B cell (primary cell): ENCODE measurements around the gene CFAP77. TPM values are rescaled to one million over a fixed set of nuclear protein-coding genes. Genes with fewer than 3 reads are reported as not detected.

Source experiments
- ATAC-seq: fragments of 200-7000 bp; cut with Tn5 transposase; one replicate; pipeline ENCODE4 v1.10.0; 2021; ENCODE audit warnings: low read depth, mild to moderate bottlenecking, moderate number of reproducible peaks, moderate library complexity
- CTCF ChIA-PET: fragments of 350-600 bp; sonication (Branson Sonifier 250); formaldehyde crosslinking; loops from one replicate; lab custom pipeline; 2021; ENCODE audit warnings: antibody characterized with exemption, inconsistent platforms; lab: Charles Lee
- POLR2A ChIA-PET: fragments of 350-600 bp; sonication (Branson Sonifier 250); formaldehyde crosslinking; loops from one replicate; lab custom pipeline; 2021; ENCODE audit warnings: antibody characterized with exemption; lab: Charles Lee
- DNase-seq: peaks from one replicate; pipeline ENCODE4 v3.0.0; 2013
- H2AFZ ChIP-seq: 2 replicates; pipeline ENCODE4 v1.6.1; 2012; ENCODE audit warnings: mild to moderate bottlenecking, low read depth, low read length; ENCODE audit not compliant: insufficient read depth, poor library complexity, severe bottlenecking
- H3K27ac ChIP-seq, 2 donors: 1 replicate in 1 of 2; 2 replicates in 1 of 2; pipeline ENCODE4 v1.5.1; 2012 to 2013; ENCODE audit warnings: low read length in 2 of 2, mild to moderate bottlenecking in 2 of 2, moderate library complexity in 1 of 2
- H3K27me3 ChIP-seq, 4 experiments: fragments of 200-600 bp in 1 of 4; sonication (generic) in 1 of 4; replicated peaks in 1 of 4; 1 replicate in 2 of 4; 2 replicates in 2 of 4; pipeline versions ENCODE4 v1.6.1 to v1.7.0; 2013 to 2016; ENCODE audit warnings: low read length in 3 of 4, mild to moderate bottlenecking in 2 of 4, mixed read lengths in 1 of 4, moderate library complexity in 1 of 4; ENCODE audit not compliant: insufficient read depth in 4 of 4, control insufficient read depth in 3 of 4; ENCODE audit errors: control extremely low read depth in 1 of 4
- H3K36me3 ChIP-seq, 2 experiments: replicated peaks in 1 of 2; 1 replicate in 1 of 2; 2 replicates in 1 of 2; pipeline versions ENCODE4 v1.6.1 to v1.7.1; 2013; ENCODE audit warnings: low read length in 1 of 2; ENCODE audit not compliant: insufficient read depth in 2 of 2, control insufficient read depth in 1 of 2; ENCODE audit errors: control extremely low read depth in 1 of 2, extremely low read depth in 1 of 2
- H3K4me1 ChIP-seq, 2 donors: fragments of 200-600 bp in 1 of 2; sonication (generic) in 1 of 2; 1 replicate in 1 of 2; 2 replicates in 1 of 2; pipeline versions ENCODE4 v1.5.1 to v1.6.1; 2013 to 2017; ENCODE audit warnings: low read length in 2 of 2; ENCODE audit not compliant: control insufficient read depth in 2 of 2, insufficient read depth in 2 of 2
- H3K4me2 ChIP-seq: replicated peaks from 2 replicates; pipeline ENCODE3; 2012; ENCODE audit warnings: mild to moderate bottlenecking, low read depth, low read length; ENCODE audit not compliant: poor library complexity, severe bottlenecking
- H3K4me3 ChIP-seq, 5 experiments: fragments of 200-600 bp in 1 of 5; sonication (generic) in 1 of 5; 1 replicate in 3 of 5; 2 replicates in 2 of 5; pipeline versions ENCODE4 v1.5.1 to v1.7.0; 2011 to 2016; ENCODE audit warnings: low read length in 4 of 5, mild to moderate bottlenecking in 4 of 5, low read depth in 2 of 5, control low read depth in 1 of 5, moderate library complexity in 1 of 5; ENCODE audit not compliant: insufficient read depth in 1 of 5; ENCODE audit errors: control extremely low read depth in 1 of 5, extremely low read depth in 1 of 5
- H3K79me2 ChIP-seq: fragments of 200-600 bp; sonication (generic); one replicate; pipeline ENCODE4 v1.6.0; 2016; ENCODE audit warnings: low read length; ENCODE audit not compliant: control insufficient read depth, insufficient read depth
- H3K9ac ChIP-seq: fragments of 200-600 bp; sonication (generic); 2 replicates; pipeline ENCODE4 v1.6.1; 2017; ENCODE audit warnings: mild to moderate bottlenecking, low read length, moderate library complexity
- H3K9me3 ChIP-seq, 3 donors: one replicate each; pipeline versions ENCODE4 v1.6.1 to v1.7.1; 2013; ENCODE audit warnings: low read length in 2 of 3; ENCODE audit not compliant: control insufficient read depth in 2 of 3, insufficient read depth in 1 of 3; ENCODE audit errors: control extremely low read depth in 1 of 3
- H4K20me1 ChIP-seq: 2 replicates; pipeline ENCODE4 v1.6.0; 2012; ENCODE audit warnings: mild to moderate bottlenecking, low read length; ENCODE audit not compliant: insufficient read depth, control insufficient read depth, poor library complexity, severe bottlenecking
- H3K27ac Mint-ChIP-seq: one replicate; pipeline ENCODE4 v1.8.0; 2021; ENCODE audit warnings: mixed read lengths
- H3K27me3 Mint-ChIP-seq: one replicate; pipeline ENCODE4 v1.8.0; 2021; ENCODE audit warnings: mixed read lengths
- H3K4me1 Mint-ChIP-seq: one replicate; pipeline ENCODE4 v1.8.0; 2021; ENCODE audit warnings: mixed read lengths
- H3K4me3 Mint-ChIP-seq: one replicate; pipeline ENCODE4 v1.8.0; 2021; ENCODE audit warnings: mixed read lengths
- H3K9me3 Mint-ChIP-seq: one replicate; pipeline ENCODE4 v1.8.0; 2022; ENCODE audit warnings: mixed read lengths; ENCODE audit not compliant: insufficient read depth
- EZH2 ChIP-seq: IDR thresholded peaks from 2 replicates; pipeline ENCODE4 v1.6.1; 2012; ENCODE audit warnings: borderline replicate concordance, low read depth, mild to moderate bottlenecking, moderate library complexity, low read length; ENCODE audit not compliant: insufficient read depth, poor library complexity, severe bottlenecking
- WGBS: methylation state at CpG from one replicate; pipeline ENCODE4 v1.1.5; 2013; ENCODE audit warnings: missing lambda C conversion rate; ENCODE audit not compliant: insufficient coverage; 5-methylcytosine and 5-hydroxymethylcytosine counted together
- intact Hi-C: fragments of 100-400 bp; cut with micrococcal nuclease; formaldehyde crosslinking; loops from one replicate; pipeline ENCODE4 v1.10.0; 2022
- polyA plus RNA-seq: library from polyadenylated mRNA; depleted of rRNA; stranded (reverse); fragments of >200 nt; gene quantifications from 2 replicates; pipeline ENCODE4 v1.2.3, GENCODE V29; 2012
- total RNA-seq, 2 donors: library from RNA; stranded (reverse); fragments of 120-200 nt in 1 of 2; gene quantifications; 1 replicate in 1 of 2; 2 replicates in 1 of 2; pipeline versions ENCODE4 v1.2.3 to v1.2.4, GENCODE V29; 2013 to 2022
- TF ChIP-seq, protein P1 (sequence below): fragments of 200-600 bp; IDR thresholded peaks from one replicate; pipeline ENCODE4 v1.8.0; 2022; ENCODE audit warnings: antibody characterized with exemption, mild to moderate bottlenecking

Gene CFAP77
- total and polyA plus RNA-seq, 2 donors (not counting 1 experiment from before 2014, with no cell fraction given): not detected

DNA sequence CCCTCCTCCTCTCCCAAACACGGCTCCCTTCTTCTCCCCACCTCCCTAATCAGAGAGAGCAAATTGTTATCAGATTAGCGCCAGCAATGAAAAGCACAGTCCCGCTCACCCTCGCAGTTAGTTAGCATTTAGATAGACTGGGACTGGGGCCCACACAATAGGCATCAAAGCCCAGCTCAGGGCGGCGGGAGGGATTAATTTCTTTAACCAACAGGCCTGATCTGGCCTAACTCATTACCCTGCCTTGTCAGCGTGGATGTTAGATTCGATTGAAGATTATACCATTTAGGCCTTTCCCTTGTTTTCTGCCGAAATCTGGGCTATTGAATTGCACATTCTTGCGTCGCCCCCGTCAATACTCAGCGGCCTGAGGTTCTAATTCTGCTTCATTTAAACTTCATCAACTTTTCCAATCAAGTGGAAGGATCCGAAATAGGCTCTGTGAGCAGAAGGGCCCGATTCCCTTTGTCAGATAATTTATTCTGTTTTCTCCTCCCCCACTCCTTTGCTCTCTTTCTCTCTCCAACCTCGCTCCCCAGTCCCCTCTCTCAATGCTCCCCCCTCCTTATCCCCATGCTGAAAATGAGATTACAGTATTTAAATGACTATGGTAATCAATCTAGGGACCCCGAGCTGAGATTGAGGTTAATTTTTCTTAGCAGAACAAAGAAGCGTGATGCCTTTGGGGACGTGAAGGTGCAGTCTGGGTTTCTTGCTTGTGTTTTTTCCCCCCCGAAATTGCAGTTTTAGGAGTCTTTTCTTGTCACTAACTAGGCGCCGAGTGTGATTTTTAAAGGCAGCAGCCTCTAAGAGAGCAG lies 15.1 kb downstream of the CFAP77 start:
- CTCF ChIA-PET: interaction anchor here (0.8 kb wide), 1 partner anchor 13 kb away, joined by 3 read pairs; no protein-coding TSS in a partner anchor
- no peaks in the 10 kb centered on the region for H3K9me3 Mint-ChIP-seq
- Histone ChIP-seq H3K4me3 (no peak overlapping the region), H3K4me2 (no peak overlapping the region), H3K79me2 (no peaks in the 10 kb centered on the region), H3K36me3 (no peaks in the 10 kb centered on the region), H3K27me3 (peaks cover 0 to 29% (median 8%) of the 10 kb centered on the region in 4 experiments), H3K9me3 (no peaks in the 10 kb centered on the region), H3K4me1 (no peaks in the 10 kb centered on the region), H4K20me1 (no peaks in the 10 kb centered on the region), H3K27ac (no peak overlapping the region), H3K9ac (no peak overlapping the region), H2AFZ (no peak overlapping the region)
- no peak for TF ChIP-seq EZH2
- TF ChIP-seq, protein P1, sequence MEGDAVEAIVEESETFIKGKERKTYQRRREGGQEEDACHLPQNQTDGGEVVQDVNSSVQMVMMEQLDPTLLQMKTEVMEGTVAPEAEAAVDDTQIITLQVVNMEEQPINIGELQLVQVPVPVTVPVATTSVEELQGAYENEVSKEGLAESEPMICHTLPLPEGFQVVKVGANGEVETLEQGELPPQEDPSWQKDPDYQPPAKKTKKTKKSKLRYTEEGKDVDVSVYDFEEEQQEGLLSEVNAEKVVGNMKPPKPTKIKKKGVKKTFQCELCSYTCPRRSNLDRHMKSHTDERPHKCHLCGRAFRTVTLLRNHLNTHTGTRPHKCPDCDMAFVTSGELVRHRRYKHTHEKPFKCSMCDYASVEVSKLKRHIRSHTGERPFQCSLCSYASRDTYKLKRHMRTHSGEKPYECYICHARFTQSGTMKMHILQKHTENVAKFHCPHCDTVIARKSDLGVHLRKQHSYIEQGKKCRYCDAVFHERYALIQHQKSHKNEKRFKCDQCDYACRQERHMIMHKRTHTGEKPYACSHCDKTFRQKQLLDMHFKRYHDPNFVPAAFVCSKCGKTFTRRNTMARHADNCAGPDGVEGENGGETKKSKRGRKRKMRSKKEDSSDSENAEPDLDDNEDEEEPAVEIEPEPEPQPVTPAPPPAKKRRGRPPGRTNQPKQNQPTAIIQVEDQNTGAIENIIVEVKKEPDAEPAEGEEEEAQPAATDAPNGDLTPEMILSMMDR: no peak
- DNase-seq (no peak), ATAC-seq (no peak)
- no peak overlapping the region for H3K27ac Mint-ChIP-seq
- WGBS: 55% methylated on average over 17 of the region's 22 CpGs
- H3K4me1 Mint-ChIP-seq: no peaks in the 10 kb centered on the region
- peaks cover 61% of the 10 kb centered on the region for H3K27me3 Mint-ChIP-seq
- no peak overlapping the region for H3K4me3 Mint-ChIP-seq
- intact Hi-C loops: no loop called here
- POLR2A ChIA-PET: no interaction called here

DNA sequence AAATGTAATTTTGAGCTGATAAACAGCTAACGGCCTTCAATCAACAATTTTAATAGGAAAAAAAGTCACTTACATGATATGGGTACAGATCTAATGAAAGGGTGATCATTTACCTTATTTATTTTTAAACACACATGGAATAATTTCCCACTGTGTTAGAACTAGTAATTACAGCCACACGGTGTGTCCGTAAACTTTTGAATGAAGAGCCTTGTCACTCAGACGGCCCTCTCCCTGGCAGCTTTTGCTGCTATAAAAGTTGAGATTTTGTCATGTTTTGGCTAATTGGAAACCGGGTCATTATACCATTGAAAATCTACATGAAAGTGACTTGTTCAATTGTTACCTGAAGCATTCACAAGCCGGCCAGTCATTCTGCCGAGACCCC lies 15.7 kb downstream of the CFAP77 start:
- peaks cover 64% of the 10 kb centered on the region for H3K27me3 Mint-ChIP-seq
- Histone ChIP-seq H3K9ac (no peak overlapping the region), H3K79me2 (no peaks in the 10 kb centered on the region), H3K36me3 (no peaks in the 10 kb centered on the region), H3K9me3 (no peaks in the 10 kb centered on the region), H2AFZ (no peak overlapping the region), H3K4me2 (no peak overlapping the region), H4K20me1 (no peaks in the 10 kb centered on the region), H3K27ac (no peak overlapping the region), H3K4me1 (no peaks in the 10 kb centered on the region), H3K4me3 (no peak overlapping the region), H3K27me3 (peaks cover 0 to 29% (median 8%) of the 10 kb centered on the region in 4 experiments)
- CTCF ChIA-PET: interaction anchor here (0.8 kb wide), 1 partner anchor 14 kb away, joined by 3 read pairs; no protein-coding TSS in a partner anchor
- ATAC-seq (no peak), DNase-seq (no peak)
- intact Hi-C loops: no loop called here
- WGBS: 93% methylated on average over 3 of the region's 7 CpGs
- no peak overlapping the region for H3K4me3 Mint-ChIP-seq
- TF ChIP-seq, protein P1: no peak
- no peak for TF ChIP-seq EZH2
- H3K4me1 Mint-ChIP-seq: peaks cover 6% of the 10 kb centered on the region
- no peak overlapping the region for H3K27ac Mint-ChIP-seq
- POLR2A ChIA-PET: no interaction called here
- H3K9me3 Mint-ChIP-seq: no peaks in the 10 kb centered on the region
